Measurements from ENCODE around the gene COMT. TPM values are rescaled to one million over a fixed set of nuclear protein-coding genes. Genes with fewer than 3 reads are reported as not detected.

The COMT gene
- total RNA-seq, 4 donors from 2014 or later, result 80.1 to 228 (median 190) TPM

GRCh38 chr22:19977296-19978243, 36.0 kb downstream of the COMT start:
- TF ChIP-seq, protein P1, sequence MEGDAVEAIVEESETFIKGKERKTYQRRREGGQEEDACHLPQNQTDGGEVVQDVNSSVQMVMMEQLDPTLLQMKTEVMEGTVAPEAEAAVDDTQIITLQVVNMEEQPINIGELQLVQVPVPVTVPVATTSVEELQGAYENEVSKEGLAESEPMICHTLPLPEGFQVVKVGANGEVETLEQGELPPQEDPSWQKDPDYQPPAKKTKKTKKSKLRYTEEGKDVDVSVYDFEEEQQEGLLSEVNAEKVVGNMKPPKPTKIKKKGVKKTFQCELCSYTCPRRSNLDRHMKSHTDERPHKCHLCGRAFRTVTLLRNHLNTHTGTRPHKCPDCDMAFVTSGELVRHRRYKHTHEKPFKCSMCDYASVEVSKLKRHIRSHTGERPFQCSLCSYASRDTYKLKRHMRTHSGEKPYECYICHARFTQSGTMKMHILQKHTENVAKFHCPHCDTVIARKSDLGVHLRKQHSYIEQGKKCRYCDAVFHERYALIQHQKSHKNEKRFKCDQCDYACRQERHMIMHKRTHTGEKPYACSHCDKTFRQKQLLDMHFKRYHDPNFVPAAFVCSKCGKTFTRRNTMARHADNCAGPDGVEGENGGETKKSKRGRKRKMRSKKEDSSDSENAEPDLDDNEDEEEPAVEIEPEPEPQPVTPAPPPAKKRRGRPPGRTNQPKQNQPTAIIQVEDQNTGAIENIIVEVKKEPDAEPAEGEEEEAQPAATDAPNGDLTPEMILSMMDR (IDR thresholded peaks at IDR 0.05; ENCODE audit: low read depth), result no peak

DNA sequence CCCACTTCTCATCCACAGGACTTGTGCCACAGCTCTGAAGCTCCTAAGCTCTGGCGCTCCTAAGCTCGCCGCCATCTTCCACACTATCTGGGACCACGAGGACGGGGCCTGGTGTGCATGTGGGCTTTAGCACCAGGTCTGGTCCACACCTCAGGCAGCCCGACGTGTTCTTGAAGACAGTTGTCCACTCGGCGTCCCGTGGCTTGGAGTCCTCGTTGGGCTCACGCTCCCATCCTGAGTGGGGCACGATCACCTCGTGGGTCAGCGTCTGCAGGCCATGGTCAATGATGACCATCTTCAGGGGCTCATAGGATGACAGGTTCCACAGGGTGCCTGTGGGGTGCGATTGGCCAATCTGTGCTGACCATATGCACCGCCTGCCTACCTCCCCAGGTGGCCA, 37.2 kb downstream of the COMT start:
- TF ChIP-seq, protein P1 (IDR thresholded peaks at IDR 0.05; ENCODE audit: low read depth), result no peak

GRCh38 chr22:19979712-19980493, 38.3 kb downstream of the COMT start:
- TF ChIP-seq, protein P1 (IDR thresholded peaks at IDR 0.05; ENCODE audit: low read depth), result no peak

DNA sequence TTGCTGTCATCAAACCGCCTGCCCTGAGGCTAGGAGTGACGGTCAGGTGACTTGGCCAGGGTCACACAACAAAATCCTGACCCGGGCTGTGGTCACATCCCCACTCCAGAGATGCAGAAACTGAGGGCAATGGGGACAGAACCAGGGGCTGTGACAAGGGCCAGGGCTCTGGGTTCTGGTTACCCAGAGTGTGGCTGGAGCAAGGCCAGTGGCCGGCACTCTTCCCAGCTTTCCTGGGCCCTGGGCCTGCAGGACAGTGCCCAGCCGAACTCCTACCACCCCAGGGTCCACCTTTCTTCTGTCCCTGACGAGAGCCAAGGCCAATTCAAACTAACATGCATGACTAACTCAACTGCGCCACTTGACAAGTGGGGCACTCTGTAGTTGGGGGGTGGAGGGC, 39.2 kb downstream of the COMT start:
- TF ChIP-seq, protein P1 (IDR thresholded peaks at IDR 0.05; ENCODE audit: low read depth), result no peak

DNA sequence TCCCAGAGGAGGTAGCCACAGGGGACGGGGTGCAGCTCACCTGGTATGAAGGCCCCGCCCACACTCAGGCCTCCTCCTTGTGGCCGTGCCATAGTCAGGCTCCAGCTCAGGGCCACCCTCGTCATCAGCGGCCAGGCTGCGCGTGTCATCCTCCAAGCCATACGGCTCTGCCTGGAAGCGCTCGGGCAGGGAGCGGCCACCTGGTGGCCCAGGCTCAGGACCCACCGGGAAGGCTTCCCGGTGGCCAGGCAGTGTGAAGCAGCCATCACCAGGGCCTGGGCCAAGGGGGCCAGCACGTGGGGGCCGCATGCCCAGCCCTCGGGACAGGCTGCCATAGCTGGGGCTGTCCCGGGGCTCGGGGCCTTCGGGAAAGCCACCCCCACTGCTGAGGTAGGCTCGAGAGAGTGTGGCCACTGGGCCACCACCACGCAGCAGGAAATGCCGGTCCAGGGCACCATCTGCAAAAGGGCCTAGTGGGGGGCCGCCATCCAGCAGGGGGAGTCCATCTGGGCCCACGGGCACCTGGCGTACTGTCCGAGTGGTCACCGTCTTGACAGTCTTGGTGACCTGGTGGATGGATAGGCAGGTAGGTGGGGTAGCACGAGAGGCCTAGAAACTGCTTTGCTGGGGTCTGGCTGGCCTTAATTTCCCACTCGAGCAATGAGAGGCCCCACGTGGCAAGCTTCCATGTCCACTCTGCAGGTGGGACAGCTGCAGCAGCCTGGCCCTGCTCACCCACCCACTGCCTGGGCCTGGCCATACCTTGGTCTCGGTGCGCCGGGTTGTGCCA, 39.8 kb downstream of the COMT start:
- TF ChIP-seq, protein P1 (IDR thresholded peaks at IDR 0.05; ENCODE audit: low read depth), result no peak

GRCh38 chr22:19981961-19982920, 40.7 kb downstream of the COMT start:
- TF ChIP-seq, protein P1 (IDR thresholded peaks at IDR 0.05; ENCODE audit: low read depth), result no peak
